Fibroblast of the aortic adventitia (primary cell): Measurements from ENCODE around the gene PLP2. TPM values are rescaled to one million over a fixed set of nuclear protein-coding genes. Genes with fewer than 3 reads are reported as not detected.
A peak's percentile ranks its signal among the peaks of the same experiment; 100 is the strongest.

Experiments used
- DNase-seq: peaks from one replicate; pipeline ENCODE4 v3.0.0-alpha.2; 2010; ENCODE audit warnings: low read depth
- H3K4me3 ChIP-seq: 2 replicates; pipeline ENCODE4 v1.5.1; 2011; ENCODE audit warnings: low read depth, mild to moderate bottlenecking, control low read depth, low read length, moderate library complexity
- total RNA-seq: library from RNA; depleted of rRNA; stranded (reverse); fragments of >200 nt; gene quantifications from 2 replicates; pipeline ENCODE4 v1.2.3, GENCODE V29; 2012; ENCODE audit warnings: low replicate concordance
- TF ChIP-seq, protein P1 (sequence below): IDR thresholded peaks from 2 replicates; pipeline ENCODE4 v1.5.1; 2011; ENCODE audit warnings: mild to moderate bottlenecking, low read length, control low read depth, inconsistent platforms; ENCODE audit not compliant: insufficient read depth

The PLP2 gene
- total RNA-seq, 1 donor: 93.2 TPM

DNA sequence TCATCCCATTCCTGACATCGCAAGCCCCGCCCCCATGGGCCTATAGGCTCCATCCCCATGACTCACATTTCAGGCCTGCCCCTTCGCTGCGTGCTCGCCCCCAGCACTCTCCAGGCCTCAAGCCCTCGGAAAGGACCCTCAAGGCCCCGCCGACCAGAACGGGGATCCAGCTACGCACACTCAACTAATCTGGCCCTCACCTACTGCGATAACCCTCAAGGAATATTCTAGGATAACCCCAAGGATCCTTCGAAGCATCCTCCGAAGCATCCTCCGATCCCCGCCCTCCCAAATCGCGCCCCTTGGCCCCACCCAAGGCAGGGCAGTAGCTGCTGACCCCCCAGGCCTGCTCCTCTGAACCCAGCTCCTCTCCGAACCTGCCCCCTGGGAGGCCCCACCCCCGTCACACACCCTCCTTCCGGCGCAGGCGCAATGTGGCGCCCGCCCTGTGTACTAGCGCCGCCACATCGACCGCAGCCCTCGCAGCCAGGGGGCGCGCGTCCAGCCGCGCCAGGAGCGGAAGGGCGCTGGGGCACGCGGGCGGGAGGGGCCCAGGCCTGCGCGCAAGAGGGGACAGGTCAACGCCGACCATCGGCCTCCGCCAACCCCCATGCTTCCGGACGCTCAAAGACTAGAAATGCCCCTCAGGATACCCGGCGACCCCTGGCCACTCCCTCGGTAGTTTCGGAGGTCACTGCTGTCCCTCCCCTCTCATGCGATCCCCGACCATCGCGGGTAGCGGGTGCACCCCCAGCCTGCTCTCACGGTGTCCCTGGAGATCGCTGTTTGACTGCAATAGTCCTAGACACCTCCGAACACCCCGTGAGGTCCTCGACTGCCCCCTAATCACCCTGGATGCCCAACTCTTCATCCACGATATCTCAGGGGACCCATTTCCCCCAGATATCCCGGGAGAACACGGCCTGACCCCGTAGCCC is 15.5 kb upstream of the PLP2 start:
- TF ChIP-seq, protein P1, sequence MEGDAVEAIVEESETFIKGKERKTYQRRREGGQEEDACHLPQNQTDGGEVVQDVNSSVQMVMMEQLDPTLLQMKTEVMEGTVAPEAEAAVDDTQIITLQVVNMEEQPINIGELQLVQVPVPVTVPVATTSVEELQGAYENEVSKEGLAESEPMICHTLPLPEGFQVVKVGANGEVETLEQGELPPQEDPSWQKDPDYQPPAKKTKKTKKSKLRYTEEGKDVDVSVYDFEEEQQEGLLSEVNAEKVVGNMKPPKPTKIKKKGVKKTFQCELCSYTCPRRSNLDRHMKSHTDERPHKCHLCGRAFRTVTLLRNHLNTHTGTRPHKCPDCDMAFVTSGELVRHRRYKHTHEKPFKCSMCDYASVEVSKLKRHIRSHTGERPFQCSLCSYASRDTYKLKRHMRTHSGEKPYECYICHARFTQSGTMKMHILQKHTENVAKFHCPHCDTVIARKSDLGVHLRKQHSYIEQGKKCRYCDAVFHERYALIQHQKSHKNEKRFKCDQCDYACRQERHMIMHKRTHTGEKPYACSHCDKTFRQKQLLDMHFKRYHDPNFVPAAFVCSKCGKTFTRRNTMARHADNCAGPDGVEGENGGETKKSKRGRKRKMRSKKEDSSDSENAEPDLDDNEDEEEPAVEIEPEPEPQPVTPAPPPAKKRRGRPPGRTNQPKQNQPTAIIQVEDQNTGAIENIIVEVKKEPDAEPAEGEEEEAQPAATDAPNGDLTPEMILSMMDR: peak; percentile 44
- DNase-seq: peak; percentile 84
- H3K4me3 ChIP-seq: peak overlapping the region; percentile 59

DNA sequence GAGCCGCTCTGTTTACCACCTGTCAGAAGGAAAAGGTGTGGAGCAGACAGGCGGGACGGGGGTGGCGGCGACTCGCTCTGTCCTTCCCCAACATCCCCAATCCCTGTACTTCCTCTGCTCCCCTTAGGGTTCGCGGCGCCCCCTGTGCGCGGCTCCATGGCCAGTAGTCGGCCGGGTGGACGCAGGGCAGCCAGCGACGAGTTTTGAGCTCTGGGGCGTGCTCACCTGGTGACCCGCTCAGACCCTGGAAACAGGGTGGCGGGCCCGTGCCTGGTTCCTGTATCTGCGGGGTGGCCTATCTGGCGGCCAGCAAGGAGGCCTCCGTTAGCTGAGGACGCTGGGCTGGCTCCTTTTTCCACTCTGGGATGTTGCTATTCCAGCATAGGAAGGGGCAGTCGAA is 14.5 kb upstream of the PLP2 start:
- TF ChIP-seq, protein P1: no peak
- DNase-seq: no peak
- H3K4me3 ChIP-seq: no peak overlapping the region

DNA sequence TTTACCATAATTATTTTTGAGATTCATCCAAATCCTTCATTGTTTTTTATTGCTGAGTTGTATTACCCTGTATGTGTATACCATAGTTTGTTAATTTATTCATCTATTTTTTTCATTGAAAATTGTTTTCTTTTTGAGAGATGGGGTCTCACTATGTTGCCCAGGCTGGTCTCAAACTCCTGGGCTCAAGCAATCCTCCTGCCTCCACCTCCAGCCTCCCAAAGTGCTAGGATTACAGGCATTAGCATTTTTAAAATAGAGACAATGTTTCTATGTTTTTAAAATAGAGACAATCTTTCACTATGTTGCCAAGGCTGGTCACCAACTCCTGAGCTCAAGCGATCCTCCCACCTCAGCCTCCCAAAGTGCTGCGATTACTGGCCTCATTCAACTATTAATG is 10.8 kb upstream of the PLP2 start:
- H3K4me3 ChIP-seq: no peak overlapping the region
- no peak for DNase-seq
- TF ChIP-seq, protein P1: no peak

DNA sequence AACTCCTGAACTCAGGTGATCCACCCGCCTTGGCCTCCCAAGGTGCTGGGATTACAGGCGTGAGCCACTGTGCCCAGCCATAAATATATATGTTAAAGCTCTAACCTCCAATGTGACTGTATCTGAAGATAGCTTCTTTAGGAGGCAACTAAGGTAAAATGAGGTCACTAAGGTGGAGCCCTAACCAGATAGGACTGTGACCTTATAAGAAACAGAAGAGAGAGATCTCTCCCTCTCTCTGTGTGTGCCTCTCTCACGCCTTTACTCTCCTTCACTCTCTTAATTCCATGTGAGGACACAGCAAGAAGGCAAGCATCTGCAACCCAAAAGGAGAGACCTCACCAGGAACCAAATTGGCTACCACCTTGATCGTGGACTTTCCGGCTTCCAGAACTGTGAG is 10.1 kb upstream of the PLP2 start:
- no peak overlapping the region for H3K4me3 ChIP-seq
- TF ChIP-seq, protein P1: no peak
- no peak for DNase-seq

DNA sequence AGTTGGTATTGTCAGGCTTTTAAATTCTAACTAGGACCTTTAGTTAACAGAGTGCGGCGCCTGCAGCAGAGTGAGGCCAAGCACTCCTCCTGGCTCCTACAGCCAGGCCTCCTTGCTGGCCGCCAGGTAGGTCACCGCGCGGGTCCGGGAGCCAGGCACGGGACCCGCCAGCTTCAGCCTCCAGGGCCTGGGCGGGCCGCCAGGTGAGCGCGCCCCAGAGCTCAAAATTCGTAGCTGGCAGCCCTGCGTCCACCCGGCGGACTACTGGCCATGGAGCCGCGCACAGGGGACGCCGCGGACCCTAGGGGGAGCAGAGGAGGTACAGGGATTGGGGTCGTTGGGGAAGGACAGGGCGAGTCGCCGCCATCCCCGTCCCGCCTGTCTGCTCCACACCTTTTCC is 9.1 kb upstream of the PLP2 start, which contains the start of gene MAGIX:
TSS of gene MAGIX (plus strand) at position 139 of the 400 bp plus-strand sequence. CDS start at position 271, 132 bp downstream.
- no peak for DNase-seq
- peak within 1 kb of the TSS; percentile 53 for H3K4me3 ChIP-seq
- TF ChIP-seq, protein P1: no peak

DNA sequence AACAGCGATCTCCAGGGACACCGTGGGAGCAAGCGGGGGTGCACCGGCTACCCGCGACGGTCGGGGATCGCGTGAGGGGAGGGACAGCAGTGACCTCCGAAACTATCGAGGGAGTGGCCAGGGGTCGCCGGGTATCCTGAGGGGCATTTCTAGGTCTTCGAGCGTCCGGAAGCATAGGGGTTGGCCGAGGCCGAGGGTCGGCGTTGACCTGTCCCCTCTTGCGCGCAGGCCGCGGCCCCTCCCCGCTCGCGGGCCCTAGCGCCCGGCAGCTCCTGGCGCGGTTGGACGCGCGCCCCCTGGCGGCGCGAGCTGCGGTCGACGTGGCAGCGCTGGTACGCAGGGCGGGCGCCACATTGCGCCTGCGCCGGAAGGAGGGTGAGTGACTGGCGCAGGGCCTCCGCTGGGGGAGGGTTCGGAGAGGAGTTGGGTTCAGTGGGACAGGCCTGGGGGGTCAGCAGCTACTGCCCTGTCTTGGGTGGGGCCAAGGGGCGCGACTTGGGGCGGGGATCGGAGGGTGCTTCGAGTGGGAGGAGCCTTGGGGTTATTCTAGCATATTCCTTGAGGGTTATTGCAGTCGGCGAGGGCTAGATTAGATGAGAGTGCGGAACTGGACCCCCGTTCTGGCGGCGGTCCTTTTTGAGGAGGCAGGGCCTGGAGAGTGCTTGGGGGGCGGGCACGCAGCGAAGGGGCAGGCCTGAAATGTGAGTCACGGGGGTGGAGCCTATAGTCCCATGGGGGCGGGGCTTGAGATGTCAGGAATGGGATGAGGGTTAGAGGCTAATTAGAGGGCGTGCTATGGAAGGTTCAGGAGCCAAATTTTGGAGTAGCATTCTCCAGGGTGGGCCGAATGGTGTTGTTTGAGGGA is 7.9 kb upstream of the PLP2 start:
- peak overlapping the region; percentile 53 for H3K4me3 ChIP-seq
- DNase-seq: peak; percentile 79
- TF ChIP-seq, protein P1: no peak
